NCI-H524 (cell line): ENCODE results near the gene PDE11A.

Source experiments
- DNase-seq, 2 experiments: peaks; one replicate each; lab custom pipeline; 2025; lab: John Stamatoyannopoulos, UW

PDE11A gene

DNA sequence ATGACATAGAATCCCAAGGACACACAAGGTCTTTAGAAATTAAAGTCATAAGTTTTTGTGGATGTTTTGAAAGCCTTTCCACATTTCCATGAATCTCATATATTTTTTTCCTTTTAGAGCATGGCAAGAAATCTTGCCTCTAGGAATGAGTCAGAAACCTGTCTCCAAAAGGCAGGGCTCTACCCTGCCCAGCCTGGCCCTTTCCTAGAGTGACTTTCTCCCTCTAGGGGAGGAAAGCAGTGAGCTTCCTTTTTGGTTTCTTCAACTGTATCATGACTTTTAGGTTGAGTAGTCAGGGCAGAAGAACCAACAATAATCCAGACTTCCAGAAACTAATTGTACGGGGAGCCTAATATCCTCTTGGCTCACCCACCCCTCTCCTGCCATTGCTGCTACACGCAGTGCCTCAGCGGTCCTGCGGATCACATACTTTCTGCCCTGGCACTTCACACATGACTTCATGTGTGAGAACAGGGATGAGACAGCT is 379.8 kb downstream of the PDE11A start:
- no peak for DNase-seq

- DNase-seq, result no peak
Measured at GRCh38 chr2:177692042-177692782, 380.4 kb downstream of the PDE11A start.

- no peak for DNase-seq
Measured at GRCh38 chr2:177691177-177691576, 381.4 kb downstream of the PDE11A start.

- no peak for DNase-seq
Measured at GRCh38 chr2:177689623-177690022, 383.0 kb downstream of the PDE11A start.

- no peak for DNase-seq
Measured at GRCh38 chr2:177688844-177689243, 383.7 kb downstream of the PDE11A start.

GRCh38 chr2:177683661-177684069 is 388.9 kb downstream of the PDE11A start:
- DNase-seq, result no peak

- DNase-seq, result no peak
Measured at GRCh38 chr2:177682836-177683660, 389.5 kb downstream of the PDE11A start.

DNA sequence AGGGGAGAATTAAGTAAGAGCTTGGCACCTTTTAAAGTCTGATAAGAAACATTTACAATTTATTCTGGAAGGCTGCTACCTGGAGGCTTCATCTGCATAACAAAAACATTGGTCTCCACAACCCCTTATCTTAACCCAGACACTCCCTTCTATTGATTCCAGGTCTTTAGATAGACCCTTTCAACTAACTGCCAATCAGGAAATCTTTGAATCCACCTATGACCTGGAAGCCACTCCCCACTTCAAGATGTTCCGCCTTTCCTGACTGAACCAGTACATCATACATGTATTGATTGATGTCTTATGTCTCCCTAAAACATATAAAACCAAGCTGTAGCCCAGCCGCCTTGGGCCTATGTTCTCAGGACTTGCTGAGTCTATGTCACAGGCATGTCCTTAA is 390.6 kb downstream of the PDE11A start:
- no peak for DNase-seq

DNA sequence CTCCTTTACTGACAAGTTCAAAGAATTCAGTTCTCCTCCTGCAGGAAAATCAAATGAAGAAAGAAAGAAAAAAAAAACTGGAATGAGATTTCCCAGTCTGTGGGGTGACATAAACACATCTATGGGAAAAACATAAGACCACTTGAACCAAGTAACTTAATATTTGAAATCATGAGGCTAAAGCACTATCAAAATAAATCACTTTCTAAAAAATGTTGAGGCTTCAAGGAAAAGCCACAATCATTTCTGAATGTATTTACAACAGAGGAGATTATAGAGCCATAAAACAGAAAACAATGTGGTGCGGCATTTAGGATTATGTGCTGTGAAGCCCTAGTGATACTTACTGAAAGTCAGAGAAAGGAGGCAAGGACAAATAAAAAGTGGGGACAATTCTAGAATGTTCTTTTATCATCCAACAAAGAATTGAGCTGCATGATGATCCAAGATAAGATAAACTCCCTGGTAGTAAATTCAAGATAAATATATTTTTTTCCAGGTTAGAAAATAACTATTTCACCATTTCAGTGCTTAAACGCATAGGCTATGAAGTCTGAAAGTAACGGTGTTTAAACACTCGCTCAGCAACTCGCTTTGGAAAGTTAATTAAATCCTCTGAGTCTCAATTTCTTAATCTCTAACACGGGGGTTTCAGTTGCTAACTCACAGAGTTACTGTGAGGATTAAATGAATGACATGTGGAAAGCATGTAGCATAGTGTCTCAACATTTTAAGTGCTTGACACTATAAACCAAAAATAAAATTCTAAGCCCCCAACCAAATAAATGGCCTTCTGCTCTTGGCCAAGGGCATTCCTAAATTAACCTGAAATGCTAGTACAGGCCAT is 391.5 kb downstream of the PDE11A start:
- no peak for DNase-seq

GRCh38 chr2:177679611-177680605 is 392.7 kb downstream of the PDE11A start:
- DNase-seq, result no peak

GRCh38 chr2:177678939-177679338 is 393.6 kb downstream of the PDE11A start:
- no peak for DNase-seq

- no peak for DNase-seq
Measured at GRCh38 chr2:177676636-177677035, 395.9 kb downstream of the PDE11A start.

DNA sequence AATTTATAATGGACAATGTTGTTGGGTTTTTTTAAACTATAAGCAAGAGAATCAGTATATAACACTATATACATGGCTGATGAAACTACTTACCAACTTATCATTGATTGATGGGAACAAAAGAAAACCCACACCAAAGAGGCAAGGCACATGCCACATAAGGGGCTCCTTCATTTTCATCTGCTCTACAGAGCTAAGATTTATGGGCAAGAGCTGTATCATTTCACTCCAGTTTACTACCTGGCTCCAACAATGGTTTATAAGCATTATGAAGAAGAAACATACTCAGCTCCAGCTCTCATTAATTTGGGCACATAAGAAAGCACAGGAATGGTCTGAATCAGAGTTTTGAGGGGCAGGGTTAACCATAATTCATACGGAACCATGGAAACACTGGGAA is 396.8 kb downstream of the PDE11A start:
- DNase-seq, result no peak

GRCh38 chr2:177675350-177675821 is 397.2 kb downstream of the PDE11A start:
- DNase-seq, result no peak

DNA sequence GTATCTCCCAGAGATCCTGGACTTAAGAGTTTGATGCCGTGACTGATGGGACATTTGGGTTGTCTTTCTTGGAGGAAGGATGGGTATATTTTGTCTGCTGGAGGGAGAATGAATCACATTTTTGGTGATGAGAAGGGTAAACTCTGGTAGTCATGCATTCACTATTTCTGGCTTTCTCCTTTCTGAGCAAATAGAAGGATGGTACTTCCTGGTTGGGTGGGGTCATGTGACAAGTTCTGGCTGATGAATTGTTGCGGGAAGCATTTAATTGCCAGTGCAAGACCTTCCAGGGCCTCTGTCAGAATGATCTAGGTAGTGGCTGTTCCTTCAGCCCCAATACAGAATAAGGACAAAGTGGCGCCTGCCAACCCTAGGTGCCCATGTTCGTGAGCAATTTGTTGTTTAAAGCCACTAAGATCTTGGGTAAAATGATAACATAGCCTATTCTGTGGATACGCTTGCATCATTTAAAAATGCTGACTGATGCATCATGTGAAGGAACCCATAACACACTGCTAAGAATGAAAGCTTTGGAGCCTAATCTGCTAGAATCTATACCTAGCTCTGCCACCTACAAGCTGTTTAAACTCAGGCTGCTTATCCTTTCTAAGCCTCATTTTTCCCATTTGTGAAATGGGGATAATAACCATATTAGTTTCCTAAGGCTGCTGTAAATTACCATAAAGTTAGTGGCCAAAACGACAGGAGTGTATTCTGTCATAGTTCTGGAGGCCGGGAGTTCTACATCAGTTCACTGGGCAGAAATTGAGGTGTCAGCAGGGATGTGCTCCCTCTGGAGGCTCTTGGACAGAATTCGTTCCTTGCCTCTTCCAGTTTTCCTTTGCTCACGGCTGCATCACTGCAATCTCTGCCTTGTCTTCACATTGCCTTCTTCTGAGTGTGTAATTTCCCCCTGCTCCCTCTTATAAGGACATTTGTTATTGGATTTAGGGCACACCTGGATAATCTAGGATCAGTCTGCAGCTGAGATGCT is 398.7 kb downstream of the PDE11A start:
- DNase-seq, result peak in 1 of 2 experiments; percentile 6

- no peak for DNase-seq
Measured at GRCh38 chr2:177671662-177672061, 400.9 kb downstream of the PDE11A start.

DNA sequence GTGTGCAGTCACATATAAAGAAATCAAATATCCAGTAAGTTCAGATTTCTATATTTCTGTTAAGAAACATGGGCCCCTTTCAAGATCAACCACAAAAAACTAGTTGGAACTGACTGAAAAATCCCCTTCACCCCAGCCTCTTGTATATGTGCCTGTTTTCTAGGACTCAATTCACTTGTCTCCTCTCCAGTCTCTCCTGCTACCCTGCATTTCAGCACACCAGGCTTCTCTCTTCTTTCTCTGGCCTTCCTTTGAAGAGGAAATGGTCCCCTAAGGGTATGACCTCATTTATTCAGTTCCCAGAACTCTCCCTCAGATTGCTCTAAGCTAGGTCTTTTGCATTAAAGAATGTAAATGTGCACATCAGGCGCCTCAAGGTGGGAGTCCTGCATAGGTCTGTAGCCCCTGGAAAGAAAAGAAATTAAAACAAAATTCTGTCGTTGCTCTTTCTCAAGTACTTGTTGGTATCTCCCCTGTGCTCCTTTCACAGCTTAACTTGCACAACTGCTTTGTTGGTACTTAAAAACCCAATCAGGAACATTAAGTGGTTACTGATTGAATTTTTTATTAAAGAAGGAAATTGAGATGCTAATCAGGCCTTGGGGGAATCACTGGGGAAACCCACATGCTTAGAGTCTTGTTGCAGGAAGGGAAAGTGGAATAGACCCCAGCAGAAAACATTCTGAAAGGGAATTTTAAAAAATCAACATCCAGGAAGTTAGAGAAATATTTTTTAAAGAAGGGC is 401.6 kb downstream of the PDE11A start:
- no peak for DNase-seq

- DNase-seq, result no peak
Measured at GRCh38 chr2:177669625-177670330, 402.8 kb downstream of the PDE11A start.
